H1 (cell line): Measurements from ENCODE around the gene SNU13. TPM values are rescaled to one million over a fixed set of nuclear protein-coding genes. Genes with fewer than 3 reads are reported as not detected.

Experiments
- CTCF ChIA-PET: fragments of 300-600 bp; sonication (Branson Sonifier 250); formaldehyde crosslinking; loops from one replicate; lab custom pipeline; 2021; ENCODE audit not compliant: partially characterized antibody; lab: Charles Lee
- POLR2A ChIA-PET: fragments of 300-600 bp; sonication (Branson Sonifier 250); formaldehyde crosslinking; loops from one replicate; lab custom pipeline; 2021; ENCODE audit warnings: inconsistent platforms; ENCODE audit not compliant: partially characterized antibody; lab: Charles Lee
- DNase-seq, 2 experiments: peaks; one replicate each; pipeline versions ENCODE4 v3.0.0 to v3.0.0-alpha.2; 2010 to 2022; ENCODE audit warnings: low spot score in 2 of 2, low read depth in 1 of 2, mixed read lengths in 1 of 2
- FAIRE-seq: peaks from 2 replicates; lab custom pipeline; 2011; peaks lifted over from hg19 to GRCh38; lab: Jason Lieb, UNC
- H2AFZ ChIP-seq: 2 replicates; pipeline ENCODE4 v1.8.1; 2012; ENCODE audit warnings: low read length, inconsistent platforms
- H2AK5ac ChIP-seq: 2 replicates; pipeline ENCODE4 v1.6.1; 2013; ENCODE audit warnings: low read depth, low read length
- H2BK120ac ChIP-seq: replicated peaks from 2 replicates; pipeline ENCODE3; 2013; ENCODE audit warnings: low read depth, low read length, inconsistent platforms
- H2BK12ac ChIP-seq: 2 replicates; pipeline ENCODE4 v1.6.1; 2013; ENCODE audit warnings: low read depth, low read length
- H2BK15ac ChIP-seq: 2 replicates; pipeline ENCODE4 v1.6.1; 2013; ENCODE audit warnings: low read length
- H2BK20ac ChIP-seq: 2 replicates; pipeline ENCODE4 v1.6.1; 2013; ENCODE audit warnings: low read length
- H2BK5ac ChIP-seq: 2 replicates; pipeline ENCODE4 v1.6.1; 2013; ENCODE audit warnings: low read depth, low read length
- H3K14ac ChIP-seq: 2 replicates; pipeline ENCODE4 v1.6.1; 2013; ENCODE audit warnings: inconsistent platforms; ENCODE audit not compliant: insufficient read length
- H3K18ac ChIP-seq: 2 replicates; pipeline ENCODE4 v1.6.1; 2013; ENCODE audit warnings: low read length; ENCODE audit errors: extremely low read depth
- H3K23ac ChIP-seq: 2 replicates; pipeline ENCODE4 v1.6.1; 2013; ENCODE audit warnings: inconsistent platforms; ENCODE audit not compliant: insufficient read length
- H3K23me2 ChIP-seq: 2 replicates; pipeline ENCODE4 v1.6.1; 2013; ENCODE audit warnings: low read depth, low read length
- H3K27ac ChIP-seq: 2 replicates; pipeline ENCODE4 v1.6.1; 2011; ENCODE audit warnings: low read depth, low read length, inconsistent platforms
- H3K27me3 ChIP-seq, 4 experiments: replicated peaks in 1 of 4; 1 replicate in 1 of 4; 2 replicates in 3 of 4; pipeline versions ENCODE4 v1.6.1 to v1.8.1; 2011 to 2013; ENCODE audit warnings: low read length in 3 of 4, mild to moderate bottlenecking in 3 of 4, inconsistent platforms in 2 of 4, mixed read lengths in 2 of 4, moderate library complexity in 1 of 4; ENCODE audit not compliant: control insufficient read depth in 3 of 4, insufficient read depth in 3 of 4; ENCODE audit errors: extremely low read depth in 1 of 4
- H3K36me3 ChIP-seq, 4 experiments: 2 replicates each; pipeline versions ENCODE4 v1.6.1 to v1.8.1; 2011 to 2013; ENCODE audit warnings: mild to moderate bottlenecking in 4 of 4, low read length in 3 of 4, moderate library complexity in 2 of 4, control low read depth in 1 of 4, inconsistent platforms in 1 of 4; ENCODE audit not compliant: insufficient read depth in 4 of 4, control insufficient read depth in 2 of 4
- H3K4ac ChIP-seq: replicated peaks from 2 replicates; pipeline ENCODE3; 2013; ENCODE audit warnings: low read length, low read depth, mixed read lengths, inconsistent platforms; ENCODE audit not compliant: insufficient read length
- H3K4me1 ChIP-seq, 4 experiments: replicated peaks in 1 of 4; 1 replicate in 1 of 4; 2 replicates in 3 of 4; pipeline versions ENCODE4 v1.6.1 to v1.8.1; 2011 to 2013; ENCODE audit warnings: low read length in 3 of 4, inconsistent platforms in 2 of 4, mixed read lengths in 1 of 4; ENCODE audit not compliant: insufficient read depth in 4 of 4, control insufficient read depth in 3 of 4
- H3K4me2 ChIP-seq, 2 experiments: 2 replicates each; pipeline versions ENCODE4 v1.6.1 to v1.8.1; 2011 to 2013; ENCODE audit warnings: low read depth in 2 of 2, low read length in 2 of 2, control low read depth in 1 of 2, inconsistent platforms in 1 of 2, mild to moderate bottlenecking in 1 of 2; ENCODE audit not compliant: insufficient read depth in 1 of 2
- H3K4me3 ChIP-seq, 4 experiments: fragments of 200-600, 300-600 bp in 1 of 4; sonication (generic), shearing (Covaris generic), sonication (Bioruptor Twin) in 1 of 4; 2 replicates each; pipeline versions ENCODE4 v1.5.1 to v1.8.1; 2011 to 2016; ENCODE audit warnings: low read length in 4 of 4, low read depth in 3 of 4, control low read depth in 2 of 4, inconsistent platforms in 2 of 4, mild to moderate bottlenecking in 2 of 4, mixed read lengths in 1 of 4, moderate library complexity in 1 of 4; ENCODE audit not compliant: insufficient read depth in 2 of 4; ENCODE audit errors: extremely low read depth in 1 of 4
- H3K56ac ChIP-seq: replicated peaks from 2 replicates; pipeline ENCODE3; 2013; ENCODE audit warnings: low read depth, mild to moderate bottlenecking, mixed read lengths, low read length, inconsistent platforms; ENCODE audit not compliant: insufficient read length
- H3K79me1 ChIP-seq: 2 replicates; pipeline ENCODE4 v1.6.1; 2013; ENCODE audit warnings: low read depth, low read length, control low read depth
- H3K79me2 ChIP-seq, 2 experiments: 2 replicates each; pipeline versions ENCODE4 v1.6.1 to v1.8.1; 2012 to 2013; ENCODE audit warnings: low read length in 2 of 2, mild to moderate bottlenecking in 2 of 2, inconsistent platforms in 1 of 2; ENCODE audit not compliant: insufficient read depth in 2 of 2, control insufficient read depth in 1 of 2
- H3K9ac ChIP-seq, 4 experiments: replicated peaks in 1 of 4; 1 replicate in 1 of 4; 2 replicates in 3 of 4; pipeline versions ENCODE4 v1.6.1 to v1.8.1; 2011 to 2013; ENCODE audit warnings: low read depth in 3 of 4, low read length in 3 of 4, control low read depth in 2 of 4, mild to moderate bottlenecking in 2 of 4, moderate library complexity in 2 of 4, inconsistent platforms in 1 of 4; ENCODE audit errors: extremely low read depth in 1 of 4
- H3K9me3 ChIP-seq, 2 experiments: 2 replicates each; pipeline versions ENCODE4 v1.6.1 to v1.8.1; 2012 to 2013; ENCODE audit warnings: mild to moderate bottlenecking in 2 of 2, moderate library complexity in 2 of 2, control low read depth in 1 of 2, inconsistent platforms in 1 of 2, low read depth in 1 of 2, low read length in 1 of 2, mixed read lengths in 1 of 2; ENCODE audit not compliant: insufficient read depth in 2 of 2
- H4K20me1 ChIP-seq, 2 experiments: replicated peaks in 1 of 2; 2 replicates each; pipeline versions ENCODE3 to v1.8.1; 2011 to 2013; ENCODE audit warnings: inconsistent platforms in 2 of 2, low read length in 2 of 2, mild to moderate bottlenecking in 1 of 2; ENCODE audit not compliant: insufficient read depth in 2 of 2, control insufficient read depth in 1 of 2
- H4K5ac ChIP-seq: 2 replicates; pipeline ENCODE4 v1.6.1; 2013; ENCODE audit warnings: low read length, low read depth, mixed read lengths, inconsistent platforms; ENCODE audit not compliant: insufficient read length
- H4K8ac ChIP-seq: 2 replicates; pipeline ENCODE4 v1.8.0; 2013; ENCODE audit warnings: mild to moderate bottlenecking, moderate library complexity, low read length, inconsistent platforms; ENCODE audit not compliant: insufficient read depth; ENCODE audit errors: extremely low read depth
- H4K91ac ChIP-seq: replicated peaks from 2 replicates; pipeline ENCODE3; 2013; ENCODE audit warnings: low read length, mixed read lengths, inconsistent platforms; ENCODE audit not compliant: insufficient read length
- RFX5 ChIP-seq: IDR thresholded peaks from 2 replicates; pipeline ENCODE4 v1.6.1; 2011; ENCODE audit warnings: low read depth, low read length, improper control_type of control experiment, borderline replicate concordance
- ZNF274 ChIP-seq: IDR thresholded peaks from 2 replicates; pipeline ENCODE4 v1.7.0; 2012; ENCODE audit warnings: low read length, borderline replicate concordance; ENCODE audit errors: extremely low read depth
- WGBS, 2 experiments: shearing (Covaris generic) in 1 of 2; methylation state at CpG; one replicate each; pipeline versions ENCODE4 v1.1.6 to v1.1.7; 2013 to 2015; ENCODE audit warnings: low lambda C conversion rate in 2 of 2, mixed read lengths in 2 of 2, inconsistent platforms in 1 of 2, low coverage in 1 of 2, missing lambda C conversion rate in 1 of 2; ENCODE audit not compliant: insufficient replicate concordance in 2 of 2, insufficient coverage in 1 of 2, insufficient read length in 1 of 2; ENCODE audit errors: extremely low coverage in 1 of 2, missing lambda C conversion rate in 1 of 2; 5-methylcytosine and 5-hydroxymethylcytosine counted together
- polyA plus RNA-seq, 7 experiments: library from polyadenylated mRNA; depleted of rRNA in 3 of 7; stranded (reverse) in 5 of 7; unstranded in 2 of 7; fragments of >200 nt in 5 of 7; fragments of 200-250 nt in 2 of 7; gene quantifications; 1 replicate in 5 of 7; 2 replicates in 1 of 7; 4 replicates in 1 of 7; pipeline versions ENCODE4 v1.2.1 to v1.2.3, GENCODE V29; 2011 to 2013; ENCODE audit warnings: missing spikeins in 2 of 7, mixed read lengths in 2 of 7
- total RNA-seq: library from RNA; stranded (reverse); fragmentation: NEBNext Ultra II Directional; extraction: Animal tissue kit (Norgen Biotek cat#: 25700); gene quantifications from 2 replicates; pipeline ENCODE4 v1.2.1, GENCODE V29; 2021

The SNU13 gene
- total and polyA plus RNA-seq, 2 of the 8 experiments (the other 6 are each of a cell fraction or from before 2014, with no cell fraction given) = 241 to 281 TPM

DNA sequence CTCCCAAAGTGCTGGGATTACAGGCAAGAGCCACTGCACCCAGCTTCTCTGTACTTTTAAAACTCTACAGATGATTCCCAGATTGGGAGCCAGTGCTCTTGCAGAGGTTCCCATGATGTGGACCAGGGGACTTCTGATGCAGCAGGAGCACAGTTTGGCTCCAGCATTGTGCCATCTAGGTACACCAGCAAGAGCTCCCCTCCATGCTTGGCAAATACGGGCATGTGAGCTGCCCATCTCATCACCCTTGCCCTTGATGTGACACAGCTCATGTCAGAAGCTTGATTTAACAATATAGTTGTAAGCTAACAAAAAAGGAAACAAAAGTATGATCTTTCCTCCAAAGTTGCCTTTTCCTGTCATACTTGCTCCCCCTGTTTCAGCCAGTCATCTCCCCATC, 28.7 kb downstream of the SNU13 start:
- ChIA-PET POLR2A (interaction anchor here (1.0 to 16.5 kb wide), 6 partner anchors 8 to 44 kb away, joined by 3 to 129 read pairs (median 6); partner anchors contain the start of genes DESI1 and XRCC6), CTCF (interaction anchor here (0.5 to 1.7 kb wide), 6 partner anchors 8 to 34 kb away, joined by 3 to 7 read pairs (median 3); no protein-coding TSS in a partner anchor)
- no peak overlapping the region for H3K4ac ChIP-seq
- H3K14ac ChIP-seq = no peak overlapping the region
- H3K9ac ChIP-seq = no peak overlapping the region
- no peak overlapping the region for H3K18ac ChIP-seq
- H3K56ac ChIP-seq = no peak overlapping the region
- H3K36me3 ChIP-seq = peaks cover 42 to 85% (median 67%) of the 10 kb centered on the region in 4 experiments
- H2BK5ac ChIP-seq = no peak overlapping the region
- WGBS, 2 experiments = 91% methylated on average over 1 of the region's 1 CpG; no CpG with 5 or more reads in 1 of the 2 experiments
- no peak overlapping the region for H4K91ac ChIP-seq
- no peaks in the 10 kb centered on the region for H3K23me2 ChIP-seq
- DNase-seq (no peak), FAIRE-seq (no peak)
- no peak overlapping the region for H3K4me3 ChIP-seq
- H3K79me1 ChIP-seq = no peaks in the 10 kb centered on the region; the same call in 1 of the 2 replicates
- H3K9me3 ChIP-seq = no peaks in the 10 kb centered on the region
- H3K4me1 ChIP-seq = no peaks in the 10 kb centered on the region
- no peak overlapping the region for H2AFZ ChIP-seq
- H3K27ac ChIP-seq = no peak overlapping the region
- H2BK15ac ChIP-seq = no peak overlapping the region
- H4K5ac ChIP-seq = no peak overlapping the region
- no peak overlapping the region for H2BK120ac ChIP-seq
- H2BK12ac ChIP-seq = no peak overlapping the region
- no peaks in the 10 kb centered on the region for H3K79me2 ChIP-seq
- H4K8ac ChIP-seq = no peak overlapping the region
- no peak overlapping the region for H3K23ac ChIP-seq
- no peaks in the 10 kb centered on the region for H3K27me3 ChIP-seq
- H2AK5ac ChIP-seq = no peak overlapping the region
- no peak overlapping the region for H2BK20ac ChIP-seq
- H4K20me1 ChIP-seq = peaks cover 2 to 5% of the 10 kb centered on the region in 2 experiments
- H3K4me2 ChIP-seq = no peak overlapping the region
- TF ChIP-seq ZNF274 (no peak), RFX5 (no peak)
- TF ChIP-seq, all 59 proteins: peak for 0
